ENCODE results near the gene CEPT1. TPM values are rescaled to one million over a fixed set of nuclear protein-coding genes. Genes with fewer than 3 reads are reported as not detected.

The CEPT1 gene
- total RNA-seq, 1 experiment from 2014 or later = 34.2 TPM

- peaks cover 31 to 40% of the 10 kb centered on the region in 2 experiments; a peak in 2 of 4 replicates for H3K36me3 ChIP-seq (ENCODE audit: control insufficient read depth in 1 of 2, insufficient read depth in 2 of 2, low read length in 2 of 2)
- no peaks in the 10 kb centered on the region for H4K20me1 ChIP-seq (ENCODE audit: insufficient read depth)
- no TSS peak for BruUV-seq (replicated peaks)
- no peaks in the 10 kb centered on the region for H3K9me2 ChIP-seq (ENCODE audit: insufficient read depth)
- no peaks in the 10 kb centered on the region for H3K79me2 ChIP-seq (ENCODE audit: insufficient read depth, low read length)
- no peaks in the 10 kb centered on the region for H3K4me1 ChIP-seq (ENCODE audit: control insufficient read depth in 1 of 2, insufficient read depth in 2 of 2, low read length in 2 of 2)
- H3K9me3 ChIP-seq (ENCODE audit: control insufficient read depth in 1 of 2, insufficient read depth in 1 of 2, low read depth in 1 of 2, low read length in 2 of 2) = no peaks in the 10 kb centered on the region
- no peaks in the 10 kb centered on the region for H3K27me3 ChIP-seq (ENCODE audit: insufficient read depth, low read length)
- no peak for DNase-seq (ENCODE audit: low read depth, low spot score)
- H3K27ac ChIP-seq (ENCODE audit: low read depth, low read length) = no peak overlapping the region
- no peak overlapping the region for H3K4me3 ChIP-seq (replicated peaks in 1 of 2; ENCODE audit: low read depth in 1 of 2, low read length in 2 of 2)
- H3K4me2 ChIP-seq (ENCODE audit: low read length) = no peak overlapping the region
- intact Hi-C loops (cut with micrococcal nuclease) = no loop called here
- ATAC-seq = no peak
- CTCF ChIA-PET = no interaction called here
- TF ChIP-seq SRF (IDR thresholded peaks at IDR 0.05; ENCODE audit: low read depth) (no peak), FOSL1 (IDR thresholded peaks at IDR 0.05; ENCODE audit: low read depth) (no peak), REST (IDR thresholded peaks at IDR 0.05; ENCODE audit: low read depth) (no peak), ZNF274 (IDR thresholded peaks at IDR 0.05; ENCODE audit: low read depth, low read length) (no peak), CTCF (IDR thresholded peaks at IDR 0.05 in 2 of 3, conservative IDR thresholded peaks at IDR 0.05 in 1 of 3; ENCODE audit: borderline replicate concordance in 1 of 3, insufficient read depth in 1 of 3, low read depth in 2 of 3, low read length in 2 of 3) (no peak), RAD21 (IDR thresholded peaks at IDR 0.05; ENCODE audit: low read depth) (no peak), EGR1 (IDR thresholded peaks at IDR 0.05; ENCODE audit: low read depth) (no peak), YY1 (IDR thresholded peaks at IDR 0.05; ENCODE audit: extremely low read depth, insufficient replicate concordance, low read depth, low read length) (no peak), ATF3 (IDR thresholded peaks at IDR 0.05) (no peak), TCF7L2 (IDR thresholded peaks at IDR 0.05; ENCODE audit: borderline replicate concordance, extremely low read depth, insufficient read depth, insufficient read length) (no peak), ELF1 (IDR thresholded peaks at IDR 0.05; ENCODE audit: borderline replicate concordance, low read depth) (no peak), EZH2phosphoT487 (IDR thresholded peaks at IDR 0.05; ENCODE audit: borderline replicate concordance) (no peak), POLR2AphosphoS5 (IDR thresholded peaks at IDR 0.05; ENCODE audit: low read depth, low read length) (no peak; the same call in 1 of the 2 replicates), SP1 (IDR thresholded peaks at IDR 0.05; ENCODE audit: low read depth) (no peak)
- no peak overlapping the region for H3K9ac ChIP-seq (ENCODE audit: low read length)
- POLR2A ChIA-PET = interaction anchor here (0.8 kb wide), 1 partner anchor 9 kb away, joined by 3 read pairs; no protein-coding TSS in a partner anchor
- H2AFZ ChIP-seq (ENCODE audit: low read depth, low read length, poor library complexity, severe bottlenecking) = no peak overlapping the region
- RAD21 ChIA-PET (ENCODE audit: low non-redundant PET in 1 of 2, low total read pairs in 2 of 2, uncharacterized antibody in 2 of 2, unreplicated experiment in 2 of 2) = no interaction called here
Measured at GRCh38 chr1:111183308-111184069, 43.5 kb downstream of the CEPT1 start.
